GM20000 (cell line): Measurements from ENCODE around the gene POPDC3.

Experiments used
- DNase-seq: peaks from one replicate; pipeline ENCODE4 v3.0.0; 2012; ENCODE audit warnings: low spot score
- TF ChIP-seq, protein P1 (sequence below): IDR thresholded peaks from 2 replicates; pipeline ENCODE4 v1.5.1; 2012; ENCODE audit warnings: mild to moderate bottlenecking, control low read depth; ENCODE audit errors: extremely low read depth, missing control alignments

POPDC3 gene

DNA sequence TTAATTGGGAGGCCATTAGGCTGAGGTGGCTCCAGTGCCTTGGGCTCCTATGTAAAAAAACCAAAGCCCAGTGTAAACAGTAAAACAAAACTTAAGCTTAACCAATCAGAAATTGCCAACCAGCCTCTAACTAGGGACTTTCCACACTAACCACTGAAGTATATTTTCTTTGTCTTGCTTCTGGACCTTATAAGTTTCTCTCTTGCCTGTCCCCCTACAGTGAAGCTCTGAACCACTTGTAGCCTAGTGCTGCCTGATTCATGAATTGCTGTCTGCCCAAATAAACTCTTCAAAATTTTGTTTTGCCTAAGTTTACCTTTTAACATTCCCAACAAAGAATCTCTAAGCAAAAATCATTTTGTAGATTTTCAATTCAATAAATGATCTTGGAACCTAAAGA, 28.2 kb downstream of the POPDC3 start:
- TF ChIP-seq, protein P1, sequence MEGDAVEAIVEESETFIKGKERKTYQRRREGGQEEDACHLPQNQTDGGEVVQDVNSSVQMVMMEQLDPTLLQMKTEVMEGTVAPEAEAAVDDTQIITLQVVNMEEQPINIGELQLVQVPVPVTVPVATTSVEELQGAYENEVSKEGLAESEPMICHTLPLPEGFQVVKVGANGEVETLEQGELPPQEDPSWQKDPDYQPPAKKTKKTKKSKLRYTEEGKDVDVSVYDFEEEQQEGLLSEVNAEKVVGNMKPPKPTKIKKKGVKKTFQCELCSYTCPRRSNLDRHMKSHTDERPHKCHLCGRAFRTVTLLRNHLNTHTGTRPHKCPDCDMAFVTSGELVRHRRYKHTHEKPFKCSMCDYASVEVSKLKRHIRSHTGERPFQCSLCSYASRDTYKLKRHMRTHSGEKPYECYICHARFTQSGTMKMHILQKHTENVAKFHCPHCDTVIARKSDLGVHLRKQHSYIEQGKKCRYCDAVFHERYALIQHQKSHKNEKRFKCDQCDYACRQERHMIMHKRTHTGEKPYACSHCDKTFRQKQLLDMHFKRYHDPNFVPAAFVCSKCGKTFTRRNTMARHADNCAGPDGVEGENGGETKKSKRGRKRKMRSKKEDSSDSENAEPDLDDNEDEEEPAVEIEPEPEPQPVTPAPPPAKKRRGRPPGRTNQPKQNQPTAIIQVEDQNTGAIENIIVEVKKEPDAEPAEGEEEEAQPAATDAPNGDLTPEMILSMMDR, result no peak
- DNase-seq, result no peak

DNA sequence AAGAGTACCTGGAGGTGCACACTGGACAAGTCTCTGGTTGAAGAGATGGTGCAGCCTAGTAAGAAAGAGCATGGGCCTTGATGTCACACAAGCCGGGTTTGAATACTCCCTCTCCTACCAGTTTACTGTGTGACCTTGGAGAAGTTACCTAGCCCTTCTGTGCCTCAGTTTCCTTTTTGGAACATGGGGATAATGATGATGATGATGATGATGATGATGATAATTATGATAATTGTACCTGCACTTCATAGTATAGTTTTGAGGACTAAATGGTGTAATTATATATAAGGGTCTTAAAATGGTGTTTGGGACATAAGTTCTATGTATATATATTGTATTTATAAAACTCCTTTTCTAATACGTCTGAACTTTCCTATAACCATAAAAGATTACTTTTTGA, 41.7 kb downstream of the POPDC3 start:
- TF ChIP-seq, protein P1, result no peak
- DNase-seq, result no peak

DNA sequence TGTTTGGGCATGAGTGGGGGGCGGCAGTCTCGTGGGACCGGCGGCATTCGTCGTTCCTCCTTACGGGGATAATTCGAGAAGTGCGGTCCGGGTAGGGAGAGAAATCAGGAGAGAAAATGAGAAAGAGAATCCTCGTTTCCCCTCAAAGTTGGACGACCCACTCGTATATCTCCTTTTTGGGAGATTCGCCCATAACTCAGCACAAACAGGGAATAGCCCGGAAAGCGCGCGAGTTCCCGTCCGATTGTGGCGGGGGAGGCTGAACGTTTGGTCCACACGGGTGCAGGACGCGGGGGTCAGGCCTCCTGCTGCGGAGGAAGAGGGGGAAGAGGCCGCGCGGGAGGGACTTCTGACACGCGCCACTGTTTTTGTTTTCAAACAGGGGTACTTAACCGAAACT, 42.4 kb downstream of the POPDC3 start:
- TF ChIP-seq, protein P1, result no peak
- no peak for DNase-seq

DNA sequence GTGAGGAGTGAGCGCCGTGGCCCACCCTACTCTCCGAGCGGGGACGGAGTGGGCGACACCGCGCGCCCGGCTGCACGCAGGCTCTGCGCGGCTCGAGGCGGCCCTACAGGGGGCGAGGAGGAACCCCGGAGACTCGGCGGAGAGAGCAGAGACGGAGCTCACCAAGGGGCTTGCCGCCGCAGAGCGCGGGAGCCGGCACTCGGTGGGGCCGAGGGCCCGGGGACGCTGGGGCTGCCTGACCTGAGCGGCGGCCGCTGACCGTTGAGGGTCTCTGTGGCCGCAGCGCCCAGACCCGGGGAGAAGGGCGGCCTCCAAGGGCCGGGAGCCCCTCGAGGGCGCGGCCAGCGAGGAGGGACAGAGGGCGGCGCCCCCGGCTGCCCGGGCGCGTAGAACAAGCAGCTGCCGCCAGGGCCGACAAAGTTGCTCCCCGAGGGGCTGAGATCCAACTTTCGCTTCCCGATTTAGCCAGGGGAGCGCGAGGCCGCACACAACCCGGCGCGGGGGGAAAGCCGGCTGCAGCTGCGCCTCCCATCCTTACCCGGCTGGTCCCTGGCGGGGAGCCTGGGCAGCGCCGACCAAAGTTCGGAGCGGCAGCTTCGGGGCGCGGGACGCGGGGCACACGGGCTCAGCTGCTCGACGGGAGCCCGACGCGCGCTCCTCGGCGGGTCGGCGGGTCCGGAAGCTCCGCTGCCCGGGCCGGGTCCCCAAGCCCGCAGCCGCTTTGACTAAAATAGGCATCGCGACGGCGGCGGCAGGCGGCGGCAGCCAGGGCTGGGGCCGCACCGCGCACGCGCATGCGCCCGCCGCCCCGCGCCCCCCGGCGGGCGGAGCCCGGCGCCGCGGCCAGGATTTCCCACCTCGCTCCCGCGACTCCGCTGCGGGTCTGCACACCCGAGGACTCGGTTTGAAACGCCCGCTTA, 43.1 kb downstream of the POPDC3 start:
- DNase-seq, result peak; percentile 78
- TF ChIP-seq, protein P1, result no peak

DNA sequence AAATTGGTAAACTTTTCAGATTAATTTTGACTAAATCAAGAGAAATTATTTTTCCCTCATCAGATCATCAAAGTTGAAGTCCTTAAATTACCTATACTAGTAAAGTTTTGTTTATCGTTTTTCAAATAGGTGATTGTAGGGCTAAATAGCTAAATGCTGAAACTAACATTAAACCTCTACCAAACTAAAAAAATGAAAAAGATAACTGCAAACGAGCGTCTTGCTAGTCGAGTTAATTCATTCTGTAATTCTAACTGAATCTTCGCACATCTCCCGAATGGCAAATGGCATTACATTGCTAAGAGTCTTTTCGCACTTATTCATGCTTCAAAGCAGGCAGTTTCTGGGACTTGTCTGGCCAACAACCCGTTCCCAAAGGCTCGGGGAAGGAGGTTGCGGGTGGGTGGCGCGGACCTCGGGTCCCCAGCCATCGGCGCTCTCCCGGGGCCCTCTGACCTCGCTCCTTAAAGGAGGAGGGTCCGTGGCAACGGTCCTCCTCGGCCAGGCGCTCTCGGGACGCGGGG, 43.8 kb downstream of the POPDC3 start:
- TF ChIP-seq, protein P1, result no peak
- DNase-seq, result peak; percentile 35

DNA sequence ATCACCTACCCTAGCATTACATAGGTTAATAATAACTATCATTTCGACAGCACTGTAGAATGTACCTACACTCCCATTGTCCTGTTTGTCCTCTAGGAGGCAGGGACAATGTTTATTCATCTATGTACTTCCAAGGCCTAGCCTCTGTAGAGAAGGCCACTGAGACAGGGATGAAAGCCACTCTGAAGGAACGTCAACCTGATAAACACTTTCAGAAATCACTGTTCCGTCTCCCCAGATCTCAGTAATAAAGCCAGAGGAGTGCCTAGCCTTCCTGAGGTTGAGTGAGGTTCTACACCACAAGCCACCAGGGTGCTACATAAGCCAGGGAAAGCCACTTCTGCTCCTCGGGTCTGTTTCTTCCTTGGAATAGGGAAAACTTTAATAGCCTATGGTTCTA, 44.8 kb downstream of the POPDC3 start:
- no peak for DNase-seq
- TF ChIP-seq, protein P1, result no peak

DNA sequence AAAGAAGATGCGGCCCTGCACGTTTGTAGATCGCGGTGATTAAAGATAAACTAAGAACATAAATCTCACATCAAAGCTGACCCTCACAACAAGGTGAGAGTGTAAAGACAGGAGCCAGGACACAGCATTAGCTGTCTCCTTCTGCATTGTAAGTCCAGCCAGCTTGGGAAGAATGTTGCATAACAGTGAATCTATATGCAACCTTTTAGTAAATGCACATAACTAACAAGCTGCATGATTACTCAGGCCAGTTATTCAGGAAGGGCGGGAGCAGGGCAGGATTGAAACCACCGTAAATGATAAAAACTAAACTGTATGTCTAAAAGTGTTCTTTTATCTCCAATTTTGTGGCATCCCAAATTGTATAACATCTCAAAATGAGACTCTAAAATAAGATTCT, 57.1 kb downstream of the POPDC3 start:
- no peak for DNase-seq
- TF ChIP-seq, protein P1, result no peak
